H1 (cell line): Measurements from ENCODE around the gene LINGO4.

Experiments
- CREB1 ChIP-seq: IDR thresholded peaks from 2 replicates; pipeline ENCODE4 v1.6.1; 2012; ENCODE audit warnings: inconsistent platforms
- CTBP2 ChIP-seq: IDR thresholded peaks from 2 replicates; pipeline ENCODE4 v1.7.0; 2011; ENCODE audit warnings: borderline replicate concordance, mild to moderate bottlenecking, moderate library complexity, mixed read lengths, low read length; ENCODE audit not compliant: insufficient read depth, insufficient read length
- EP300 ChIP-seq, 2 experiments: IDR thresholded peaks; 1 replicate in 1 of 2; 2 replicates in 1 of 2; pipeline ENCODE4 v1.6.1; 2011 to 2012; ENCODE audit warnings: low read depth in 2 of 2, low read length in 2 of 2, mild to moderate bottlenecking in 2 of 2, borderline replicate concordance in 1 of 2, inconsistent platforms in 1 of 2, moderate library complexity in 1 of 2
- NRF1 ChIP-seq: IDR thresholded peaks from 2 replicates; pipeline ENCODE4 v1.6.1; 2011; ENCODE audit warnings: mild to moderate bottlenecking, low read depth, low read length, improper control_type of control experiment
- POLR2A ChIP-seq, 2 experiments: IDR thresholded peaks; 1 replicate in 1 of 2; 2 replicates in 1 of 2; pipeline ENCODE4 v1.6.1; 2011; ENCODE audit warnings: low read depth in 2 of 2, low read length in 2 of 2, mild to moderate bottlenecking in 2 of 2; ENCODE audit errors: control extremely low read depth in 1 of 2
- POLR2AphosphoS5 ChIP-seq: IDR thresholded peaks from 2 replicates; pipeline ENCODE4 v1.6.1; 2011; ENCODE audit warnings: low read depth, low read length
- POU5F1 ChIP-seq: IDR thresholded peaks from 2 replicates; pipeline ENCODE4 v1.6.1; 2011; ENCODE audit warnings: low read depth, mild to moderate bottlenecking, low read length, moderate library complexity
- SIX5 ChIP-seq: IDR thresholded peaks from 2 replicates; pipeline ENCODE4 v1.6.1; 2011; ENCODE audit warnings: mild to moderate bottlenecking, low read depth, low read length
- SP2 ChIP-seq: IDR thresholded peaks from 2 replicates; pipeline ENCODE4 v1.6.1; 2012; ENCODE audit warnings: mild to moderate bottlenecking, low read length, inconsistent platforms
- TAF1 ChIP-seq: IDR thresholded peaks from 2 replicates; pipeline ENCODE4 v1.6.1; 2011; ENCODE audit warnings: mild to moderate bottlenecking, low read depth, low read length
- TF ChIP-seq, protein P1 (sequence below), 3 experiments: IDR thresholded peaks; 1 replicate in 2 of 3; 2 replicates in 1 of 3; pipeline versions ENCODE4 v1.5.1 to v1.6.1; 2011; ENCODE audit warnings: low read length in 3 of 3, mild to moderate bottlenecking in 3 of 3, inconsistent platforms in 2 of 3, low read depth in 1 of 3, moderate library complexity in 1 of 3; ENCODE audit not compliant: insufficient read depth in 1 of 3; ENCODE audit errors: control extremely low read depth in 1 of 3

- TF ChIP-seq, protein P1, sequence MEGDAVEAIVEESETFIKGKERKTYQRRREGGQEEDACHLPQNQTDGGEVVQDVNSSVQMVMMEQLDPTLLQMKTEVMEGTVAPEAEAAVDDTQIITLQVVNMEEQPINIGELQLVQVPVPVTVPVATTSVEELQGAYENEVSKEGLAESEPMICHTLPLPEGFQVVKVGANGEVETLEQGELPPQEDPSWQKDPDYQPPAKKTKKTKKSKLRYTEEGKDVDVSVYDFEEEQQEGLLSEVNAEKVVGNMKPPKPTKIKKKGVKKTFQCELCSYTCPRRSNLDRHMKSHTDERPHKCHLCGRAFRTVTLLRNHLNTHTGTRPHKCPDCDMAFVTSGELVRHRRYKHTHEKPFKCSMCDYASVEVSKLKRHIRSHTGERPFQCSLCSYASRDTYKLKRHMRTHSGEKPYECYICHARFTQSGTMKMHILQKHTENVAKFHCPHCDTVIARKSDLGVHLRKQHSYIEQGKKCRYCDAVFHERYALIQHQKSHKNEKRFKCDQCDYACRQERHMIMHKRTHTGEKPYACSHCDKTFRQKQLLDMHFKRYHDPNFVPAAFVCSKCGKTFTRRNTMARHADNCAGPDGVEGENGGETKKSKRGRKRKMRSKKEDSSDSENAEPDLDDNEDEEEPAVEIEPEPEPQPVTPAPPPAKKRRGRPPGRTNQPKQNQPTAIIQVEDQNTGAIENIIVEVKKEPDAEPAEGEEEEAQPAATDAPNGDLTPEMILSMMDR (IDR thresholded peaks at IDR 0.05; ENCODE audit: control extremely low read depth in 1 of 3, insufficient read depth in 1 of 3, low read depth in 1 of 3, low read length in 3 of 3): no peak
- TF ChIP-seq EP300 (IDR thresholded peaks at IDR 0.05; ENCODE audit: borderline replicate concordance in 1 of 2, low read depth in 2 of 2, low read length in 2 of 2) (no peak), POLR2A (IDR thresholded peaks at IDR 0.05; ENCODE audit: control extremely low read depth in 1 of 2, low read depth in 2 of 2, low read length in 2 of 2) (no peak), SP2 (no peak), TAF1 (no peak), POU5F1 (no peak), SIX5 (no peak), CTBP2 (no peak), CREB1 (no peak), POLR2AphosphoS5 (no peak), NRF1 (no peak)
Observed at GRCh38 chr1:151819227-151819835, 14.1 kb upstream of the LINGO4 start.
